ENCODE results near the gene PTDSS2.
A peak's percentile ranks its signal among the peaks of the same experiment; 100 is the strongest.

PTDSS2 gene

GRCh38 chr11:494761-495536 lies 44.9 kb downstream of the PTDSS2 start:
- DNase-seq: no peak

GRCh38 chr11:495537-495931 lies 45.5 kb downstream of the PTDSS2 start:
- DNase-seq: no peak

- DNase-seq: no peak
These were observed 46.9 kb downstream of the PTDSS2 start for GRCh38 chr11:496834-497564.

GRCh38 chr11:497565-498296 lies 47.7 kb downstream of the PTDSS2 start:
- DNase-seq: no peak

GRCh38 chr11:498297-499181 lies 48.5 kb downstream of the PTDSS2 start:
- no peak for DNase-seq

GRCh38 chr11:499201-500076 lies 49.4 kb downstream of the PTDSS2 start:
- DNase-seq: no peak

- DNase-seq: no peak
These were observed 51.1 kb downstream of the PTDSS2 start for GRCh38 chr11:501001-501682.

GRCh38 chr11:501683-502287 lies 51.7 kb downstream of the PTDSS2 start:
- no peak for DNase-seq

GRCh38 chr11:502288-503178 lies 52.5 kb downstream of the PTDSS2 start:
- DNase-seq: no peak

GRCh38 chr11:503179-503981 lies 53.3 kb downstream of the PTDSS2 start:
- no peak for DNase-seq

GRCh38 chr11:504053-504993 lies 54.2 kb downstream of the PTDSS2 start:
- no peak for DNase-seq

- no peak for DNase-seq
These were observed 54.9 kb downstream of the PTDSS2 start for GRCh38 chr11:504994-505344.

GRCh38 chr11:506238-506994 lies 56.3 kb downstream of the PTDSS2 start:
- peak; percentile 98 for DNase-seq

- DNase-seq: peak; percentile 95
These were observed 57.1 kb downstream of the PTDSS2 start, which contains the start of gene RNH1 for GRCh38 chr11:506995-507726. RNH1 (minus strand) TSS chr11:507242; CDS start chr11:502162, 5,080 bp downstream.

GRCh38 chr11:507727-508515 lies 57.8 kb downstream of the PTDSS2 start:
- peak; percentile 29 for DNase-seq

Measured in NCI-H345 (cell line).